Measurements from ENCODE around the gene UCHL3.

UCHL3 gene

DNA sequence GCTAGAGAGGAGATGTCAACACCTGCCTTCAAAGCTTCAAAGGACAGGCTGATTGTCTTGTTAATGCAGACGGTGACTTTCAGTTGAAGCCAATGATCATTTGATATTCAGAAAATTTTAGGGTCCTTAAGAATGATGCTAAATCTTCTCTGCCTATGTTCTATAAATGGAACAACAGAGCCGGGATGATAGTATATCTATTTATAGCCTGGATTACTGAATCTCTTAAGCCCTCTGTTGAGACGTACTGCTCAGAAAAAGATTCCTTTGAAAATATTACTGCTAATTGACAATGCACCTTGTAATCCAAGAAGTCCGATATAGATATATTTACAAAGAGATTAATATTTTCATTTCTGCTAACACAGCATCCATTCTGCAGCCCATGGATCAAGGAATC is 50.8 kb downstream of the UCHL3 start:
- ChIA-PET POLR2A (no interaction called here), CTCF (interaction anchor here (1.5 to 1.6 kb wide), 2 partner anchors 15 to 21 kb away, joined by 4 to 5 read pairs; no protein-coding TSS in a partner anchor)
- H3K4me3 ChIP-seq (ENCODE audit: low read depth, low read length): no peak overlapping the region
- DNase-seq (ENCODE audit: low read depth, low spot score): no peak
- TF ChIP-seq, protein P1, sequence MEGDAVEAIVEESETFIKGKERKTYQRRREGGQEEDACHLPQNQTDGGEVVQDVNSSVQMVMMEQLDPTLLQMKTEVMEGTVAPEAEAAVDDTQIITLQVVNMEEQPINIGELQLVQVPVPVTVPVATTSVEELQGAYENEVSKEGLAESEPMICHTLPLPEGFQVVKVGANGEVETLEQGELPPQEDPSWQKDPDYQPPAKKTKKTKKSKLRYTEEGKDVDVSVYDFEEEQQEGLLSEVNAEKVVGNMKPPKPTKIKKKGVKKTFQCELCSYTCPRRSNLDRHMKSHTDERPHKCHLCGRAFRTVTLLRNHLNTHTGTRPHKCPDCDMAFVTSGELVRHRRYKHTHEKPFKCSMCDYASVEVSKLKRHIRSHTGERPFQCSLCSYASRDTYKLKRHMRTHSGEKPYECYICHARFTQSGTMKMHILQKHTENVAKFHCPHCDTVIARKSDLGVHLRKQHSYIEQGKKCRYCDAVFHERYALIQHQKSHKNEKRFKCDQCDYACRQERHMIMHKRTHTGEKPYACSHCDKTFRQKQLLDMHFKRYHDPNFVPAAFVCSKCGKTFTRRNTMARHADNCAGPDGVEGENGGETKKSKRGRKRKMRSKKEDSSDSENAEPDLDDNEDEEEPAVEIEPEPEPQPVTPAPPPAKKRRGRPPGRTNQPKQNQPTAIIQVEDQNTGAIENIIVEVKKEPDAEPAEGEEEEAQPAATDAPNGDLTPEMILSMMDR (IDR thresholded peaks at IDR 0.05; ENCODE audit: insufficient read depth, low read length, missing control alignments): no peak

DNA sequence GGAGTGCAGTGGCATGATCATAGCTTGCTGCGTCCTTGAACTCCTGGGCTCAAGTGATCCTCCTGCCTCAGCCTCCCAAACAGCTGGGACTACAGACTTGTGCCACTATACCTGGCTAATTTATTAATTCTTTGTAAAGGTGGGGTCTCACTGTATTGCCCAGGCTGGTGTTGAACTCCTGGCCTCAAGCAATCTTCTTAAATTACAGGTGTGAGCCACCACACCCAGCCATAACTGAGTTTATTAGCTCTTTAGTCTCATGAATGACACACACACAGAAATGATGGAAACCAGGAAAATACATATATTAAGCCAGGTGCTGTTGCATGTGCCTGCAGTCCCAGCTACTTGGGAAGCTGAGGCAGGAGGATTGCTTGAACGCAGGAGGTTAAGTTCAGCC is 53.4 kb downstream of the UCHL3 start:
- no peak overlapping the region for H3K4me3 ChIP-seq (ENCODE audit: low read depth, low read length)
- DNase-seq (ENCODE audit: low read depth, low spot score): no peak
- TF ChIP-seq, protein P1 (IDR thresholded peaks at IDR 0.05; ENCODE audit: insufficient read depth, low read length, missing control alignments): no peak
- ChIA-PET POLR2A (no interaction called here), CTCF (interaction anchor here (1.1 kb wide), 1 partner anchor 11 kb away, joined by 3 read pairs; no protein-coding TSS in a partner anchor)

DNA sequence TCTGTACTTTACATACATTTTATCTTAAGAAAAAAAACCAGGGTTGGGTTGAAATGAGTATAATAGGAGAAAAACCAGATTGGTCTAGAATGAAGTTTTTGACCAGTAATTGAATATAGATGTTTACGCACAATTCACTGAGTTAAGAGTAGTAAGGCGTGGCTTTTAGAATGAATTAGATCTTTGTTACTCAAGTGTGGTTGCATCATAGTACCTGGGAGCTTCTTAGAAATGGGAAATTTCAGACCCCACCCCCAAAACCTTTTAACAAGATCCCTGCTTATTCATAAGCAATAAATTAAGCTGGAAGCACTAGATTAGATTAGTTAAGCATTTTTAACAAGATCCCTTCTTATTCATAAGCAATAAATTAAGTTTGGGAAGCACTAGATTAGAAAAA is 57.9 kb downstream of the UCHL3 start:
- no peak for DNase-seq (ENCODE audit: low read depth, low spot score)
- CTCF ChIA-PET: no interaction called here
- POLR2A ChIA-PET: no interaction called here
- H3K4me3 ChIP-seq (ENCODE audit: low read depth, low read length): no peak overlapping the region
- TF ChIP-seq, protein P1 (IDR thresholded peaks at IDR 0.05; ENCODE audit: insufficient read depth, low read length, missing control alignments): no peak

DNA sequence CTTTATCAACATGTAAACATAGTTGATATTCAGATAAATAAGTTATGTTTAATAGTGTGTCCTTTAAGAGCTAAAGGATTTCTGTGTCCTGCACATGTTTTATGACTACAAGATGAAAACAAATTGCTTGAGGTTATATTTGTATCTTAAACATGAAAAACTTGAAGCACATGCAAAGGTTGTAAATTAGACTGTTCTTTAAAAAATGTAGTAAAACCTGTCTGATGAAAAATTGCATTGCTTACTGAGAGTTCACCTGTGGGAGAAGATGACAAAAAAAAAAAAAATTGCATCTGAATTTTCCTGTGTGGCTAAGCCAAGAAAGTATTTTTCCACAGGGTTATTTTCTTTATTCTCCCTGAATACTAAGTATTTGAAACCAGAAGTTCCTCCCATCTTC is 60.9 kb downstream of the UCHL3 start:
- TF ChIP-seq, protein P1 (IDR thresholded peaks at IDR 0.05; ENCODE audit: insufficient read depth, low read length, missing control alignments): no peak
- ChIA-PET POLR2A (no interaction called here), CTCF (no interaction called here)
- DNase-seq (ENCODE audit: low read depth, low spot score): no peak
- no peak overlapping the region for H3K4me3 ChIP-seq (ENCODE audit: low read depth, low read length)

DNA sequence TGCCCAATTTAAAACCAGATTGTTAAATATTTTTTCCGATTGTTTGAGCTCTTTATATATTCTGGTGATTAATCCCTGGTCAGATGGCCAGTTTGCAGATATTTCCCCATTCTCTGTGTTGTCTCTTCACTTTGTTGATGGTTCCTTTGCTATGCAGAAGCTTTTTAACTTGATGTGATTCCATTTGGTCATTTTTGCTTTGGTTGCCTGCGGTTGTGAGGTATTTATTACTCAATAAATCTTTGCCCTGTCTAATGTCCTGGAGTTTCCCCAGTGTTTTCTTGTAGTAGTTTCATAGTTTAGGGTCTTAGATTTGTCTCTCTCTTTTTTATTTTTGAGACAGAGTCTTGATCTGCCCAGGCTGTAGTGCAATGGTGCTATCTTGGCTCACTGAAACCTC is 62.8 kb downstream of the UCHL3 start:
- CTCF ChIA-PET: interaction anchor here (1.0 kb wide), 1 partner anchor 27 kb away, joined by 3 read pairs; no protein-coding TSS in a partner anchor
- TF ChIP-seq, protein P1 (IDR thresholded peaks at IDR 0.05; ENCODE audit: insufficient read depth, low read length, missing control alignments): no peak
- no peak for DNase-seq (ENCODE audit: low read depth, low spot score)
- POLR2A ChIA-PET: no interaction called here
- no peak overlapping the region for H3K4me3 ChIP-seq (ENCODE audit: low read depth, low read length)

DNA sequence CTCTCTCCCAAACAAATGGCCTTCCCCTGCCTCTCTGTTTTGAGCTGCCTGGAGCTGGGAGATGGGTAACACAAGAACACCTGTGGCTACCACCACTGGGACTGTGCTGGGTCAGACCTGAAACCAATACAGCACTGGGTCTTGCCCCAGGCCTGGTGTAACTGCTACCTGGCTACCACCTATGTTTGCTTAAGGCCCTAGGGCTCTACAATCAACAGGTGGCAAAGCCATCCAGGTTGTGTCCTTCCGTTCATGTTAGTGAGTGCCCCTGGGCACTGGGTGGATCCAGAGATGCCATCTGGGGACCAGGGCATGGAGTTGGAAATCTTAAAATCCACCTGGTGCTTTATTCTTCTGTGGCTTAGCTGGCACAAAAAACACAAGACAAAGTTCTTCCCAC is 67.6 kb downstream of the UCHL3 start:
- TF ChIP-seq, protein P1 (IDR thresholded peaks at IDR 0.05; ENCODE audit: insufficient read depth, low read length, missing control alignments): no peak
- no peak overlapping the region for H3K4me3 ChIP-seq (ENCODE audit: low read depth, low read length)
- POLR2A ChIA-PET: no interaction called here
- DNase-seq (ENCODE audit: low read depth, low spot score): no peak
- CTCF ChIA-PET: no interaction called here
